H9 (cell line): ENCODE results near the gene GPR160. TPM values are rescaled to one million over a fixed set of nuclear protein-coding genes. Genes with fewer than 3 reads are reported as not detected.

Experiments
- DNase-seq: peaks from one replicate; pipeline ENCODE4 v3.0.0-alpha.2; 2017
- H2AFZ ChIP-seq: one replicate; pipeline ENCODE4 v1.6.1; 2013; ENCODE audit warnings: mild to moderate bottlenecking, low read length, control low read depth, moderate library complexity
- H2AK5ac ChIP-seq: 2 replicates; pipeline ENCODE4 v1.6.1; 2013; ENCODE audit warnings: low read length, control low read depth, mixed read lengths; ENCODE audit not compliant: insufficient read length
- H2BK120ac ChIP-seq: one replicate; pipeline ENCODE4 v1.6.1; 2013; ENCODE audit warnings: low read depth, mild to moderate bottlenecking, low read length, control low read depth, inconsistent platforms; ENCODE audit not compliant: poor library complexity, severe bottlenecking
- H2BK12ac ChIP-seq: 2 replicates; pipeline ENCODE4 v1.6.1; 2013; ENCODE audit warnings: low read length, control low read depth, mixed read lengths, low read depth; ENCODE audit not compliant: insufficient read length
- H2BK15ac ChIP-seq: 2 replicates; pipeline ENCODE4 v1.6.1; 2013; ENCODE audit warnings: low read depth, low read length, control low read depth
- H2BK20ac ChIP-seq: one replicate; pipeline ENCODE4 v1.6.1; 2013; ENCODE audit warnings: low read depth, mild to moderate bottlenecking, low read length, control low read depth, inconsistent platforms; ENCODE audit not compliant: poor library complexity, severe bottlenecking
- H2BK5ac ChIP-seq: 2 replicates; pipeline ENCODE4 v1.6.1; 2013; ENCODE audit warnings: low read length, control low read depth, mixed read lengths; ENCODE audit not compliant: insufficient read length
- H3K14ac ChIP-seq: 2 replicates; pipeline ENCODE4 v1.6.1; 2013; ENCODE audit warnings: low read length, control low read depth; ENCODE audit not compliant: insufficient read depth
- H3K18ac ChIP-seq: 2 replicates; pipeline ENCODE4 v1.6.1; 2013; ENCODE audit warnings: low read depth, mild to moderate bottlenecking, mixed read lengths, low read length, control low read depth; ENCODE audit not compliant: insufficient read length
- H3K23ac ChIP-seq: 2 replicates; pipeline ENCODE4 v1.6.1; 2013; ENCODE audit warnings: low read length, control low read depth, mixed read lengths, low read depth; ENCODE audit not compliant: insufficient read length
- H3K23me2 ChIP-seq: 2 replicates; pipeline ENCODE4 v1.6.1; 2013; ENCODE audit warnings: low read depth, mild to moderate bottlenecking, mixed read lengths, low read length, control low read depth; ENCODE audit not compliant: insufficient read length, poor library complexity, severe bottlenecking
- H3K27ac ChIP-seq: 2 replicates; pipeline ENCODE4 v1.5.1; 2013; ENCODE audit warnings: low read length, control low read depth, mixed read lengths, low read depth; ENCODE audit not compliant: insufficient read length
- H3K27me3 ChIP-seq: 2 replicates; pipeline ENCODE4 v1.6.1; 2013; ENCODE audit warnings: low read length, control low read depth, inconsistent platforms; ENCODE audit not compliant: insufficient read depth
- H3K4ac ChIP-seq: 2 replicates; pipeline ENCODE4 v1.6.1; 2013; ENCODE audit warnings: low read depth, mild to moderate bottlenecking, control low read depth, inconsistent platforms, low read length, moderate library complexity
- H3K4me1 ChIP-seq: 2 replicates; pipeline ENCODE4 v1.6.1; 2013; ENCODE audit warnings: low read length, control low read depth, inconsistent platforms; ENCODE audit not compliant: insufficient read depth
- H3K4me2 ChIP-seq: 2 replicates; pipeline ENCODE4 v1.6.1; 2013; ENCODE audit warnings: low read length, control low read depth, mixed read lengths; ENCODE audit not compliant: insufficient read length, insufficient read depth
- H3K56ac ChIP-seq: 2 replicates; pipeline ENCODE4 v1.6.1; 2013; ENCODE audit warnings: low read depth, mild to moderate bottlenecking, mixed read lengths, low read length, control low read depth; ENCODE audit not compliant: insufficient read length
- H3K79me1 ChIP-seq: 2 replicates; pipeline ENCODE4 v1.6.1; 2013; ENCODE audit warnings: low read depth, mild to moderate bottlenecking, moderate library complexity, low read length, control low read depth, inconsistent platforms; ENCODE audit not compliant: insufficient read depth, poor library complexity, severe bottlenecking
- H3K79me2 ChIP-seq: 2 replicates; pipeline ENCODE4 v1.6.1; 2013; ENCODE audit warnings: low read length, control low read depth, inconsistent platforms; ENCODE audit not compliant: insufficient read depth
- H3K9ac ChIP-seq: 2 replicates; pipeline ENCODE4 v1.6.1; 2013; ENCODE audit warnings: low read length, control low read depth, mixed read lengths; ENCODE audit not compliant: insufficient read length; ENCODE audit errors: extremely low read depth
- H3K9me3 ChIP-seq: one replicate; pipeline ENCODE4 v1.6.1; 2013; ENCODE audit warnings: low read depth, low read length, inconsistent platforms; ENCODE audit not compliant: control insufficient read depth
- H3T11ph ChIP-seq: one replicate; pipeline ENCODE4 v1.6.1; 2013; ENCODE audit warnings: mild to moderate bottlenecking, low read length, control low read depth, inconsistent platforms
- H4K20me1 ChIP-seq: one replicate; pipeline ENCODE4 v1.6.1; 2013; ENCODE audit not compliant: control insufficient read depth, insufficient read length, insufficient read depth
- H4K5ac ChIP-seq: 2 replicates; pipeline ENCODE4 v1.6.1; 2013; ENCODE audit warnings: low read depth, mild to moderate bottlenecking, mixed read lengths, low read length, control low read depth; ENCODE audit not compliant: insufficient read length
- H4K8ac ChIP-seq: replicated peaks from 2 replicates; pipeline ENCODE4 v1.6.1; 2013; ENCODE audit warnings: low read length, control low read depth, mixed read lengths, low read depth; ENCODE audit not compliant: insufficient read length
- H4K91ac ChIP-seq: 2 replicates; pipeline ENCODE4 v1.6.1; 2013; ENCODE audit warnings: low read depth, mild to moderate bottlenecking, moderate library complexity, mixed read lengths, low read length, control low read depth; ENCODE audit not compliant: insufficient read length
- H3K27ac Mint-ChIP-seq, 3 experiments: 2 replicates in 2 of 3; 3 replicates in 1 of 3; pipeline ENCODE4 v1.8.0; 2020 to 2021; ENCODE audit warnings: mixed read lengths in 3 of 3, mild to moderate bottlenecking in 1 of 3, moderate library complexity in 1 of 3
- H3K27me3 Mint-ChIP-seq: 2 replicates; pipeline ENCODE4 v1.8.0; 2021; ENCODE audit warnings: low read depth, mild to moderate bottlenecking, moderate library complexity, mixed read lengths
- H3K36me3 Mint-ChIP-seq, 3 experiments: 2 replicates in 2 of 3; 3 replicates in 1 of 3; pipeline ENCODE4 v1.8.0; 2020 to 2021; ENCODE audit warnings: low read depth in 3 of 3, mixed read lengths in 3 of 3; ENCODE audit not compliant: insufficient read depth in 1 of 3
- H3K4me1 Mint-ChIP-seq, 2 experiments: 2 replicates each; pipeline ENCODE4 v1.8.0; 2020; ENCODE audit warnings: mixed read lengths in 2 of 2
- H3K4me3 Mint-ChIP-seq, 2 experiments: 2 replicates in 1 of 2; 3 replicates in 1 of 2; pipeline ENCODE4 v1.8.0; 2020 to 2021; ENCODE audit warnings: mild to moderate bottlenecking in 2 of 2, mixed read lengths in 2 of 2, moderate library complexity in 1 of 2
- H3K9me3 Mint-ChIP-seq, 2 experiments: 2 replicates in 1 of 2; 3 replicates in 1 of 2; pipeline ENCODE4 v1.8.0; 2020; ENCODE audit warnings: mild to moderate bottlenecking in 2 of 2, mixed read lengths in 2 of 2, moderate library complexity in 1 of 2
- WGBS: extraction: QIAGEN DNeasy Blood & Tissue Kit; methylation state at CpG from one replicate; pipeline ENCODE4 v1.1.7; 2013; ENCODE audit warnings: missing lambda C conversion rate, low lambda C conversion rate, mixed read lengths; ENCODE audit not compliant: insufficient read length; ENCODE audit errors: extremely low coverage; 5-methylcytosine and 5-hydroxymethylcytosine counted together
- total RNA-seq: library from RNA; stranded (reverse); gene quantifications from 2 replicates; pipeline ENCODE4 v1.2.1, GENCODE V29; 2021
- TF ChIP-seq, protein P1 (sequence below): fragments of 200-600 bp; sonication (generic); conservative IDR thresholded peaks from 3 replicates; pipeline ENCODE4 v1.8.0; 2021; ENCODE audit warnings: antibody characterized with exemption, mild to moderate bottlenecking

Gene GPR160
- total RNA-seq, 1 experiment from 2014 or later, result 14.1 TPM

DNA sequence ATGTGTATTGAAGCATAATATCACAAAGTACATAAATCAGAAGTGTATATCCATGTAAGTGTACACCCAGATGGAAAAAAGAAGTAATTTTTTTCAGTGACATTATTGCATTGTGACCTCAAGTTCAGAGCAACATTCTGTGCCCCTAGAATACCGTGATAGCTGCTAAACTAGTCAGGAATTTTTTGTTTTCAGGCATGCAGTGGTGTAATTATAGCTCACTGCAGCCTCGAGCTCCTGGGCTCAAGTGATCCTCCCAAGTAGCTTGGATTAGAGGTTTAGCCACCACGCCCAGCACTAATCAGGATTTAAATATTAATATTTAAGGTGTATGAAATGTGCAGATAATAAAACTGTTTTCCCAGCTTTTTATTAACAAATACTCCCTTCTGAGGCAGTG lies 45.6 kb upstream of the GPR160 start:
- peaks cover 11 to 45% (median 35%) of the 10 kb centered on the region in 3 experiments; a peak in 6 of 7 replicates for H3K36me3 Mint-ChIP-seq
- H3K27ac Mint-ChIP-seq, result no peak overlapping the region
- Histone ChIP-seq H3K79me1 (no peaks in the 10 kb centered on the region), H2BK12ac (no peak overlapping the region), H2BK15ac (no peak overlapping the region), H3K4me1 (no peaks in the 10 kb centered on the region), H2AK5ac (no peak overlapping the region), H2AFZ (no peak overlapping the region), H3K27me3 (no peaks in the 10 kb centered on the region), H2BK120ac (no peak overlapping the region), H4K5ac (no peak overlapping the region), H3T11ph (no peak overlapping the region), H3K18ac (no peak overlapping the region), H3K9me3 (no peaks in the 10 kb centered on the region), H3K23me2 (no peaks in the 10 kb centered on the region), H4K8ac (no peak overlapping the region), H3K79me2 (no peaks in the 10 kb centered on the region), H4K20me1 (no peaks in the 10 kb centered on the region), H3K4me2 (no peak overlapping the region), H3K4ac (no peak overlapping the region), H3K23ac (no peak overlapping the region), H3K27ac (no peak overlapping the region), H4K91ac (no peak overlapping the region), H3K9ac (no peak overlapping the region), H3K14ac (no peak overlapping the region), H2BK20ac (no peak overlapping the region), H3K56ac (no peak overlapping the region), H2BK5ac (no peak overlapping the region)
- DNase-seq, result no peak
- WGBS, result no CpG with 5 or more reads among the region's 3 CpGs
- no peaks in the 10 kb centered on the region for H3K4me1 Mint-ChIP-seq
- no peaks in the 10 kb centered on the region for H3K9me3 Mint-ChIP-seq
- H3K4me3 Mint-ChIP-seq, result no peak overlapping the region
- TF ChIP-seq, protein P1, sequence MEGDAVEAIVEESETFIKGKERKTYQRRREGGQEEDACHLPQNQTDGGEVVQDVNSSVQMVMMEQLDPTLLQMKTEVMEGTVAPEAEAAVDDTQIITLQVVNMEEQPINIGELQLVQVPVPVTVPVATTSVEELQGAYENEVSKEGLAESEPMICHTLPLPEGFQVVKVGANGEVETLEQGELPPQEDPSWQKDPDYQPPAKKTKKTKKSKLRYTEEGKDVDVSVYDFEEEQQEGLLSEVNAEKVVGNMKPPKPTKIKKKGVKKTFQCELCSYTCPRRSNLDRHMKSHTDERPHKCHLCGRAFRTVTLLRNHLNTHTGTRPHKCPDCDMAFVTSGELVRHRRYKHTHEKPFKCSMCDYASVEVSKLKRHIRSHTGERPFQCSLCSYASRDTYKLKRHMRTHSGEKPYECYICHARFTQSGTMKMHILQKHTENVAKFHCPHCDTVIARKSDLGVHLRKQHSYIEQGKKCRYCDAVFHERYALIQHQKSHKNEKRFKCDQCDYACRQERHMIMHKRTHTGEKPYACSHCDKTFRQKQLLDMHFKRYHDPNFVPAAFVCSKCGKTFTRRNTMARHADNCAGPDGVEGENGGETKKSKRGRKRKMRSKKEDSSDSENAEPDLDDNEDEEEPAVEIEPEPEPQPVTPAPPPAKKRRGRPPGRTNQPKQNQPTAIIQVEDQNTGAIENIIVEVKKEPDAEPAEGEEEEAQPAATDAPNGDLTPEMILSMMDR, result no peak
- no peaks in the 10 kb centered on the region for H3K27me3 Mint-ChIP-seq
